Measurements from ENCODE around the gene TFPI2. TPM values are rescaled to one million over a fixed set of nuclear protein-coding genes. Genes with fewer than 3 reads are reported as not detected.
"Not testable (repeated sequence)": the region's sequence is repeated elsewhere in the genome, so short reads cannot be mapped to it uniquely, and the experiment has no call there.

The TFPI2 gene
- total RNA-seq, 4 donors from 2014 or later, result 0.40 to 1.4 TPM; not detected in 2

GRCh38 chr7:93921607-93922566 lies 31.3 kb upstream of the TFPI2 start, which contains the start of gene GNG11:
Gene GNG11, plus strand, starts transcription at chr7:93921735. Its CDS starts 403 bp downstream, at chr7:93922138.
- Histone ChIP-seq H3K4me3 (peak within 1 kb of the TSS; percentile 39 to 58 (median 46)), H3K9me3 (no peaks in the 10 kb centered on the region), H3K27me3 (no peaks in the 10 kb centered on the region), H3K27ac (peak within 1 kb of the TSS; percentile 53 to 84 (median 72)), H3K4me1 (no peaks in the 10 kb centered on the region), H3K36me3 (no peaks in the 10 kb centered on the region)
- DNase-seq, result peak; percentile 40 to 69 (median 59)
- TF ChIP-seq CTCF (IDR thresholded peaks at IDR 0.05) (no peak), POLR2A (IDR thresholded peaks at IDR 0.05) (no peak)

- peak overlapping the region in 3 of 4 donors; percentile 53 to 84 (median 83) for H3K27ac ChIP-seq
- no peaks in the 10 kb centered on the region for H3K27me3 ChIP-seq
- TF ChIP-seq CTCF (IDR thresholded peaks at IDR 0.05), result no peak
- no peak for TF ChIP-seq POLR2A (IDR thresholded peaks at IDR 0.05)
- no peaks in the 10 kb centered on the region for H3K36me3 ChIP-seq
- H3K9me3 ChIP-seq, result no peaks in the 10 kb centered on the region
- peak overlapping the region in 3 of 4 donors; percentile 39 to 58 (median 53) for H3K4me3 ChIP-seq
- DNase-seq, result no peak
- H3K4me1 ChIP-seq, result no peaks in the 10 kb centered on the region
Measured at GRCh38 chr7:93921186-93921585, 30.6 kb upstream of the TFPI2 start.

- Histone ChIP-seq H3K4me3 (peak overlapping the region in 1 of 4 donors; percentile 15), H3K4me1 (no peaks in the 10 kb centered on the region), H3K36me3 (no peaks in the 10 kb centered on the region), H3K9me3 (no peaks in the 10 kb centered on the region), H3K27me3 (no peaks in the 10 kb centered on the region), H3K27ac (peak overlapping the region in 2 of 4 donors; percentile 83 to 84)
- no peak for TF ChIP-seq CTCF (IDR thresholded peaks at IDR 0.05)
- TF ChIP-seq POLR2A (IDR thresholded peaks at IDR 0.05), result no peak
- no peak for DNase-seq
Measured at GRCh38 chr7:93920496-93921182, 30.1 kb upstream of the TFPI2 start.

GRCh38 chr7:93916315-93916714 lies 25.8 kb upstream of the TFPI2 start:
- H3K9me3 ChIP-seq, H3K4me3 ChIP-seq, H3K27me3 ChIP-seq, DNase-seq, H3K4me1 ChIP-seq, H3K27ac ChIP-seq, H3K36me3 ChIP-seq: not testable (repeated sequence)

GRCh38 chr7:93915888-93916287 lies 25.3 kb upstream of the TFPI2 start:
- H3K4me3 ChIP-seq, H3K4me1 ChIP-seq, H3K9me3 ChIP-seq, H3K27ac ChIP-seq, H3K36me3 ChIP-seq, DNase-seq, H3K27me3 ChIP-seq: not testable (repeated sequence)

- DNase-seq, H3K9me3 ChIP-seq, H3K27me3 ChIP-seq, H3K27ac ChIP-seq, H3K4me1 ChIP-seq, H3K36me3 ChIP-seq, H3K4me3 ChIP-seq: not testable (repeated sequence)
Measured at GRCh38 chr7:93915206-93915842, 24.8 kb upstream of the TFPI2 start.

Data from Peyer's patch (tissue), 4 donors.